ENCODE results near the gene SCYL3.
"Not testable (repeated sequence)": the region's sequence is repeated elsewhere in the genome, so short reads cannot be mapped to it uniquely, and the experiment has no call there.

Gene SCYL3

GRCh38 chr1:169871988-169872387, 21.7 kb downstream of the SCYL3 start:
- DNase-seq (ENCODE audit: low read depth in 2 of 2), result not testable (repeated sequence)

GRCh38 chr1:169869426-169869825, 24.3 kb downstream of the SCYL3 start:
- DNase-seq (ENCODE audit: low read depth in 2 of 2), result no peak

GRCh38 chr1:169868978-169869377, 24.7 kb downstream of the SCYL3 start:
- DNase-seq (ENCODE audit: low read depth in 2 of 2), result no peak

GRCh38 chr1:169867012-169867675, 26.6 kb downstream of the SCYL3 start:
- no peak for DNase-seq (ENCODE audit: low read depth in 2 of 2)

- DNase-seq (ENCODE audit: low read depth in 2 of 2), result no peak
Observed at GRCh38 chr1:169866577-169866976, 27.1 kb downstream of the SCYL3 start.

GRCh38 chr1:169864531-169864930, 29.2 kb downstream of the SCYL3 start:
- DNase-seq (ENCODE audit: low read depth in 2 of 2), result not testable (repeated sequence)

GRCh38 chr1:169860750-169861149, 32.9 kb downstream of the SCYL3 start:
- no peak for DNase-seq (ENCODE audit: low read depth in 2 of 2)

GRCh38 chr1:169860187-169860586, 33.5 kb downstream of the SCYL3 start:
- DNase-seq (ENCODE audit: low read depth in 2 of 2), result no peak

GRCh38 chr1:169859001-169859400, 34.7 kb downstream of the SCYL3 start:
- no peak for DNase-seq (ENCODE audit: low read depth in 2 of 2)

GRCh38 chr1:169858467-169858866, 35.2 kb downstream of the SCYL3 start:
- DNase-seq (ENCODE audit: low read depth in 2 of 2), result no peak

GRCh38 chr1:169853341-169853740, 40.4 kb downstream of the SCYL3 start:
- DNase-seq (ENCODE audit: low read depth in 2 of 2), result no peak

- no peak for DNase-seq (ENCODE audit: low read depth in 2 of 2)
Observed at GRCh38 chr1:169849346-169850022, 44.2 kb downstream of the SCYL3 start.

GRCh38 chr1:169848456-169848855, 45.2 kb downstream of the SCYL3 start:
- DNase-seq (ENCODE audit: low read depth in 2 of 2), result no peak

- no peak for DNase-seq (ENCODE audit: low read depth in 2 of 2)
Observed at GRCh38 chr1:169844941-169845608, 48.6 kb downstream of the SCYL3 start.

GRCh38 chr1:169838942-169839341, 54.8 kb downstream of the SCYL3 start:
- no peak for DNase-seq (ENCODE audit: low read depth in 2 of 2)

GRCh38 chr1:169836198-169836597, 57.5 kb downstream of the SCYL3 start:
- DNase-seq (ENCODE audit: low read depth in 2 of 2), result no peak

GRCh38 chr1:169835647-169836046, 58.0 kb downstream of the SCYL3 start:
- no peak for DNase-seq (ENCODE audit: low read depth in 2 of 2)

GRCh38 chr1:169834869-169835268, 58.8 kb downstream of the SCYL3 start:
- no peak for DNase-seq (ENCODE audit: low read depth in 2 of 2)

- no peak for DNase-seq (ENCODE audit: low read depth in 2 of 2)
Observed at GRCh38 chr1:169833179-169833901, 60.4 kb downstream of the SCYL3 start.

GRCh38 chr1:169829671-169830070, 64.0 kb downstream of the SCYL3 start:
- DNase-seq (ENCODE audit: low read depth in 2 of 2), result no peak

- DNase-seq (ENCODE audit: low read depth in 2 of 2), result no peak
Observed at GRCh38 chr1:169824153-169824552, 69.5 kb downstream of the SCYL3 start.

GRCh38 chr1:169821500-169821899, 72.2 kb downstream of the SCYL3 start:
- no peak for DNase-seq (ENCODE audit: low read depth in 2 of 2)
